ENCODE results near the gene RGS8. TPM values are rescaled to one million over a fixed set of nuclear protein-coding genes. Genes with fewer than 3 reads are reported as not detected.

Gene RGS8
- total RNA-seq, 3 donors from 2014 or later, result not detected

DNA sequence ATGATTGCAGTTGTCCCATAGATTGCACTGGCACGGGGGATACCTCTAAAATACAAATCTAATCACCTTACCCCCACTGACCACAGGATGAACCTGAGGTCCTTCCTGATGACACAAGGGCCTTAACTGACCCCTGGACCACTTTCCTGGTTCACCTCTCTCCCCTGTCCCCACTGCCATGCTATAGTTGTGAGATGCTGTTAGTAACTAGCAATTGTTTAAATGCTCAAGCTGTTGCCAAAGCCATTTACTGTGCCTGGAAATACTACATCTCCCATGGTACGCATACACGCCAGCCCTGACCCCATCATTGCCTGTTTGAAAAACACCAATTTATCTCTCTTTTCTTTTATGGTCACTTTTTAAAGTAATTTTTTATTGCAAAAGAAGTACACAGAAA is 29.1 kb upstream of the RGS8 start:
- no peaks in the 10 kb centered on the region for H3K9me3 ChIP-seq
- H3K4me3 ChIP-seq, result no peak overlapping the region
- DNase-seq (ENCODE audit: low spot score in 2 of 2), result no peak
- intact Hi-C loops (cut with DNase I; ENCODE audit: low total_unique reads), result no loop called here
- no peak overlapping the region for H3K27ac ChIP-seq
- no peaks in the 10 kb centered on the region for H3K27me3 ChIP-seq
- TF ChIP-seq POLR2AphosphoS5 (IDR thresholded peaks at IDR 0.05), result no peak
- TF ChIP-seq, protein P1, sequence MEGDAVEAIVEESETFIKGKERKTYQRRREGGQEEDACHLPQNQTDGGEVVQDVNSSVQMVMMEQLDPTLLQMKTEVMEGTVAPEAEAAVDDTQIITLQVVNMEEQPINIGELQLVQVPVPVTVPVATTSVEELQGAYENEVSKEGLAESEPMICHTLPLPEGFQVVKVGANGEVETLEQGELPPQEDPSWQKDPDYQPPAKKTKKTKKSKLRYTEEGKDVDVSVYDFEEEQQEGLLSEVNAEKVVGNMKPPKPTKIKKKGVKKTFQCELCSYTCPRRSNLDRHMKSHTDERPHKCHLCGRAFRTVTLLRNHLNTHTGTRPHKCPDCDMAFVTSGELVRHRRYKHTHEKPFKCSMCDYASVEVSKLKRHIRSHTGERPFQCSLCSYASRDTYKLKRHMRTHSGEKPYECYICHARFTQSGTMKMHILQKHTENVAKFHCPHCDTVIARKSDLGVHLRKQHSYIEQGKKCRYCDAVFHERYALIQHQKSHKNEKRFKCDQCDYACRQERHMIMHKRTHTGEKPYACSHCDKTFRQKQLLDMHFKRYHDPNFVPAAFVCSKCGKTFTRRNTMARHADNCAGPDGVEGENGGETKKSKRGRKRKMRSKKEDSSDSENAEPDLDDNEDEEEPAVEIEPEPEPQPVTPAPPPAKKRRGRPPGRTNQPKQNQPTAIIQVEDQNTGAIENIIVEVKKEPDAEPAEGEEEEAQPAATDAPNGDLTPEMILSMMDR (IDR thresholded peaks at IDR 0.05), result no peak
- TF ChIP-seq POLR2A (IDR thresholded peaks at IDR 0.05), result no peak
- no peaks in the 10 kb centered on the region for H3K4me1 ChIP-seq
- H3K36me3 ChIP-seq, result no peaks in the 10 kb centered on the region

DNA sequence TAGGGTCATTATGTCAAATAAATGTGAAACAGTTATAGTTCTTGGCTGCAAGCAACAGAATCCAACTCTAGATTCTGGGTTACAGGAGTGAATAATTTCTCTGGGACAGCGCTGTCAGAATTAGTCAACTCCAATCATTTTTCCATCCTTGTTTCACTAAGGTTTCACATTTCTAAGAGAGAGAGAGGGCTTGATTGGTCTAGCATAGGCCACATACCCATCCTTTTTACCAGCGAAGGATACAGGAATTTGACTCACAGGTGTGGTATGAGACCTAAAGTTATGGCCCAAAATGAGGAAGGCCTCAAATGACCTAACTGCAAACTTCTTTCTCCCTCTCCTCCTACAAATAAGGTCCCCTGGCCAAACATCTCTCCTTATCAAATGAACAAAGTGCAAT is 25.5 kb upstream of the RGS8 start:
- intact Hi-C loops (cut with DNase I; ENCODE audit: low total_unique reads), result no loop called here
- TF ChIP-seq POLR2A (IDR thresholded peaks at IDR 0.05) (no peak), POLR2AphosphoS5 (IDR thresholded peaks at IDR 0.05) (no peak)
- TF ChIP-seq, protein P1 (IDR thresholded peaks at IDR 0.05), result no peak

DNA sequence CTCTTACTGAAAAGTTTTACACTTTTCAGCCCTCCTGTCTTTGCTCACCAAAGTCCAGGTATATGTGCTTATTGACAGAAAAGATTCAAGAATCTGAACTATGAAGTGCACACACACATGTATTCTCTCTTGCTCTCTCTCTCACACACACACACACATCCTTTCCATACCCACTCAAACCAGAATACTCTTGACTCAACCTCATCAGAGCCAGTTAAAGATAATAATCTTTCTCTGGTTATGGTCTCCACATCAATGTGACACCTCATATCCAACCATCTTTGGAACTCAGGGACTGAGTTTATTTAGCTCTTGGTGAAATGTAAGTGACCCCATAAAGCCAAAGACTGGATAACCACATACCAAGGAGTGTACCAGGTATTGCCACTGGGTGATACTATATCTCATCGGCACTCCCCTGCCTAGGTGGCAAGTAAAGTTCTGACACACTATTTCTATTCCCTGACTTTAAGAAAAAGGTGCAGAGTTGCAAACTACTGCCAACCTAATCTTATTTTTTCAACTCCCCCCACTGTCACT is 24.9 kb upstream of the RGS8 start:
- DNase-seq (ENCODE audit: low spot score in 2 of 2), result no peak
- no peaks in the 10 kb centered on the region for H3K36me3 ChIP-seq
- H3K27me3 ChIP-seq, result no peaks in the 10 kb centered on the region
- no peak overlapping the region for H3K27ac ChIP-seq
- H3K4me1 ChIP-seq, result no peaks in the 10 kb centered on the region
- H3K4me3 ChIP-seq, result no peak overlapping the region
- H3K9me3 ChIP-seq, result no peaks in the 10 kb centered on the region
- intact Hi-C loops (cut with DNase I; ENCODE audit: low total_unique reads), result no loop called here
- no peak for TF ChIP-seq POLR2A (IDR thresholded peaks at IDR 0.05)
- TF ChIP-seq POLR2AphosphoS5 (IDR thresholded peaks at IDR 0.05), result no peak
- TF ChIP-seq, protein P1 (IDR thresholded peaks at IDR 0.05), result no peak

More for the DNA sequence above, 25.5 kb upstream of the RGS8 start:
- Histone ChIP-seq H3K9me3 (no peaks in the 10 kb centered on the region), H3K36me3 (no peaks in the 10 kb centered on the region), H3K27me3 (no peaks in the 10 kb centered on the region), H3K4me1 (no peaks in the 10 kb centered on the region), H3K27ac (no peak overlapping the region), H3K4me3 (no peak overlapping the region)
- DNase-seq (ENCODE audit: low spot score in 2 of 2), result no peak

DNA sequence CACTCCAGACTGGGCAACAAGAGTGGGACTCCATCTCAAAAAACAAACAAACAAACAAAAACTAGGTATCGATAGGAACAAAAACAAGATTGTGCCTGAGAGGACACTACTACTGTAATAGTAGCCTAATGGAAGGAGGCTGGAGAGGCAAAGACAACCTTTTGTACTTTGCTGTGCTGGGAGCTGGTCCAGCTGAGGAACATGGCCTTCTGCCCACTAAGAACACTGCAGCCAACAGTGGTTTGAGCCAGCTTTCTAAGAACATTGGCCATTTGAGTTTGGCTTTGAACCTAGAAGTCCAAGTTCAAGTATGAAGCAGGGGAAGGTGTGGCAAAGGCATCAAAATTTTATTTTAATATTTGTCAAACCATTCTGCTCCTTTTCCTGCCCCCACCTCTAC is 22.7 kb upstream of the RGS8 start:
- Histone ChIP-seq H3K36me3 (no peaks in the 10 kb centered on the region), H3K27me3 (no peaks in the 10 kb centered on the region), H3K4me3 (no peak overlapping the region), H3K9me3 (no peaks in the 10 kb centered on the region), H3K27ac (no peak overlapping the region), H3K4me1 (no peaks in the 10 kb centered on the region)
- intact Hi-C loops (cut with DNase I; ENCODE audit: low total_unique reads), result no loop called here
- no peak for DNase-seq (ENCODE audit: low spot score in 2 of 2)
- TF ChIP-seq, protein P1 (IDR thresholded peaks at IDR 0.05), result no peak
- TF ChIP-seq POLR2A (IDR thresholded peaks at IDR 0.05) (no peak), POLR2AphosphoS5 (IDR thresholded peaks at IDR 0.05) (no peak)

DNA sequence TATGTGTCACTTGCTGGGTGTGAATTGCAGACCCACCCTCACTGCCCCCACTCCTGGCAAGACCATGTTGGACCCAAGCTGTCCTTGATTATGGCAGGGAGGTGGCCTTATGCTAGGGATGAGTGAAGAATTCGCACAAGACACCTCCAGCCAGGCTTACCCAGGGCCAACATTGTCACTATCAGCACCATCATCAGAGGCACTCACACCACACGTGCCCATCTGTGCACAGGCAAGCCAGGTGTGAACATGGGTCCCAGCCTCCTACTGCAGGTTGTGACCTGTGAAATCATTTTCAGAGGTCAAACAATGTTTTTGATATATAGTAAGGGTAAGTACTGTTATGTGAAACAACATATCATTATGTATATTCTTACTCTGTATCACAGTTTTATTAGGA is 20.3 kb upstream of the RGS8 start:
- intact Hi-C loops (cut with DNase I; ENCODE audit: low total_unique reads), result no loop called here
- H3K4me3 ChIP-seq, result no peak overlapping the region
- no peaks in the 10 kb centered on the region for H3K36me3 ChIP-seq
- H3K9me3 ChIP-seq, result no peaks in the 10 kb centered on the region
- H3K4me1 ChIP-seq, result no peaks in the 10 kb centered on the region
- H3K27ac ChIP-seq, result no peak overlapping the region
- DNase-seq (ENCODE audit: low spot score in 2 of 2), result no peak
- no peaks in the 10 kb centered on the region for H3K27me3 ChIP-seq
- TF ChIP-seq, protein P1 (IDR thresholded peaks at IDR 0.05), result no peak
- TF ChIP-seq POLR2A (IDR thresholded peaks at IDR 0.05), result no peak
- no peak for TF ChIP-seq POLR2AphosphoS5 (IDR thresholded peaks at IDR 0.05)

Measured in breast epithelium (tissue), 4 donors.